Right lobe of liver (tissue), 4 donors: ENCODE measurements around the gene VKORC1.

ENCODE experiments used
- POLR2A ChIP-seq: fragments of 450-650 bp; IDR thresholded peaks from one replicate; pipeline ENCODE4 v1.6.1; 2017; ENCODE audit warnings: antibody characterized with exemption, mild to moderate bottlenecking
- TF ChIP-seq, protein P1 (sequence below), 4 donors: fragments of 200-600 bp in 3 of 4; fragments of 450-650 bp in 1 of 4; IDR thresholded peaks; one replicate each; pipeline versions ENCODE4 v1.5.1 to v1.8.0; 2016 to 2022; ENCODE audit warnings: antibody characterized with exemption in 4 of 4, mild to moderate bottlenecking in 2 of 4
- donor health status: DM: no; HTN: no; CAD: no.
- donor health status: DM: no; HTN: no; CAD: no.
- donor health status: DM: no; HTN: yes; CAD: no.

DNA sequence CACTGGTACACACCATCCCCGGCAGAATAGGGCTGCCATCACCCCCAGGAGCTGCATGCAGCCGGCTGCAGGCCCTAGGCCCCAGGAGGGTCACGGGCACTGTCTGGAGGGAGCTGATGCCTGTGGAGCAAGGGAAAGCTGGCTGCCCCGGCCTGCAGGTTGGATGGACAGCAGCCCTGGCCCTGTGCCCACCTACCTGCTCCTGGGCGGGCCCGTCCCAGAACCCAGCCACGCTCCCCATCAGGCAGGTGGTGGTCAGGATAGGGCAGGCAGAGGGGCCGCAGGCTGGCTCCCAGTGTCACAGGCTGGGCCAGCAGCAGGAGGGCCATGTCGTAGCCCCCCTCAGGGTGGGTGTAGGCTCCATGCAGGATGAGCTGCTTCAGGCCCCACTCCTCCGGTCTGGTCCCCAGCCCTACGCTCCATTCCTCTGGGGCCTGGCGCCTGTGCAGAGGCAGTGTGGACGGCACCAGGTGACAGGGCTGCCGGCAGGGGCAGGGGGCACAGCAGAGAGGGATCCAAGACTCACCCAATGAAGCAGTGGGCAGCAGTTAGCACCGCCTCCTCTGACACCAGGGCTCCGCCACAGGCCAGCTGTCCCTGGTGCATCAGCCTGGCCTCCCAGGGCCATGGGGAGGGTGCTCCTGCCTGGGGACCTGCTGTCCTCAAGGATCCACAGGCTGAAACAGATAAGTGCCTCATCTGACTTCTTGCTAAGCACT lies 9.9 kb downstream of the VKORC1 start:
- TF ChIP-seq, protein P1, sequence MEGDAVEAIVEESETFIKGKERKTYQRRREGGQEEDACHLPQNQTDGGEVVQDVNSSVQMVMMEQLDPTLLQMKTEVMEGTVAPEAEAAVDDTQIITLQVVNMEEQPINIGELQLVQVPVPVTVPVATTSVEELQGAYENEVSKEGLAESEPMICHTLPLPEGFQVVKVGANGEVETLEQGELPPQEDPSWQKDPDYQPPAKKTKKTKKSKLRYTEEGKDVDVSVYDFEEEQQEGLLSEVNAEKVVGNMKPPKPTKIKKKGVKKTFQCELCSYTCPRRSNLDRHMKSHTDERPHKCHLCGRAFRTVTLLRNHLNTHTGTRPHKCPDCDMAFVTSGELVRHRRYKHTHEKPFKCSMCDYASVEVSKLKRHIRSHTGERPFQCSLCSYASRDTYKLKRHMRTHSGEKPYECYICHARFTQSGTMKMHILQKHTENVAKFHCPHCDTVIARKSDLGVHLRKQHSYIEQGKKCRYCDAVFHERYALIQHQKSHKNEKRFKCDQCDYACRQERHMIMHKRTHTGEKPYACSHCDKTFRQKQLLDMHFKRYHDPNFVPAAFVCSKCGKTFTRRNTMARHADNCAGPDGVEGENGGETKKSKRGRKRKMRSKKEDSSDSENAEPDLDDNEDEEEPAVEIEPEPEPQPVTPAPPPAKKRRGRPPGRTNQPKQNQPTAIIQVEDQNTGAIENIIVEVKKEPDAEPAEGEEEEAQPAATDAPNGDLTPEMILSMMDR (IDR thresholded peaks at IDR 0.05) = no peak
- TF ChIP-seq POLR2A = no peak
